ENCODE measurements around the gene NBEA.

NBEA gene

DNA sequence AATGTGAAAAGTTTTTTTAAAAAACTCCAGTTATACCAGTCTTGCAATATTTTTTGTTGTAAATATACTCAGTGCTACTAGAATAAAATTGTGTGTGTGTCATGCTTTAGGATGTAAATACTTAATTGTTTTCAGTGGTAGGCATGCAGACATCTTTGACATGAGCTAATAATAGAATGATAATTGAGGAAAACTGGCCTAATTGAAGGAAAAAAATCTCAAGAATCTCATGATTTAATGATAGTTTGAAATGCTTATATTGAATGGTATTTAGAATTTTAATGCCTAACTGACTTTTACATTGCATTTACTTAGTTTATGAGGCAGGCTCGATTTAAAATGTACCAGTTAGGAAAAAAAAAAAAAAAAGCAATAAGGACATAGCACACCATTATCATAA is 537.6 kb downstream of the NBEA start:
- DNase-seq = no peak

GRCh38 chr13:35480346-35480745 is 538.3 kb downstream of the NBEA start:
- no peak for DNase-seq

DNA sequence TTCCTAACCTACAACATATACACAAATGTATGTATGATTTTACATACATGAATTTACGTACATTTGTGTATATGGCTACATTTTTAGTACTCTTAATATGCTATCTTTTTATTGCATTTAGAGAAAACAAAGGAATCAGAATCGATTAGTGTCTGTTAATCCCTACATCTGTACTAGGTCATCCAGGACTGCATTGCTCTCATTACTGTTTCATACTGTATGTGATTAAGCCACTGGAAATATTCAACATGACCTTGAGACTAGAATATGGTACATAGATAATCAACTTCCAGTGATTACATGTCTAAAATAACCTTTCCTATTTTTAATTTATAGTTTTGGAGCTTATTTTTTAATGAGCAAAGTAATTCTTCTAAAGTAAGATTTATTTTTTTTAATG is 539.7 kb downstream of the NBEA start:
- peak; percentile 5 for DNase-seq

GRCh38 chr13:35482527-35482926 is 540.5 kb downstream of the NBEA start:
- DNase-seq = no peak

- peak; percentile 52 for DNase-seq
Measured at GRCh38 chr13:35483761-35484160, 541.7 kb downstream of the NBEA start.

GRCh38 chr13:35484384-35484783 is 542.3 kb downstream of the NBEA start:
- DNase-seq = peak; percentile 70

GRCh38 chr13:35485424-35485823 is 543.4 kb downstream of the NBEA start:
- peak; percentile 88 for DNase-seq

DNA sequence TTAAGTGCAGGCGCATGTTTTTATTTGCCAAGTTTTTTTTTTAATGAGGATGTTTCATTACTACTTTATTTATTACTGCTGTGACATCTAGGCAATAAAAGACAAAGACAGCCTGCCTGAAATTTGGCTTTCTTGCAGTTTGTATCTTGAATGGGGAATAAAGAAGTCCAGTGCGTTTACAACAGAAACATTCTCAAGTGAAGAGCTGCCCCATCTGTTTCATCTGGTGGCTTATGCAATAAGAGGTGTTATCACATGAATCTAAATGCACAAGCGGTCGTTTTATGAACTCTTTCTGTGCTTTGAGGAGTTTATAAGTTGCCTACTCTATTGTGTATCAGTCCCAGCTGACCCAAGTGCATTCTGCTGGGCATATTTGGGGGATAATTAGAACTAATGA is 547.0 kb downstream of the NBEA start:
- DNase-seq = peak; percentile 70

GRCh38 chr13:35496006-35496405 is 553.9 kb downstream of the NBEA start:
- DNase-seq = no peak

GRCh38 chr13:35496761-35497386 is 554.8 kb downstream of the NBEA start:
- no peak for DNase-seq

- DNase-seq = peak; percentile 49
Measured at GRCh38 chr13:35498231-35498630, 556.2 kb downstream of the NBEA start.

GRCh38 chr13:35499196-35499662 is 557.2 kb downstream of the NBEA start:
- DNase-seq = peak; percentile 93

GRCh38 chr13:35499676-35500075 is 557.6 kb downstream of the NBEA start:
- peak; percentile 87 for DNase-seq

GRCh38 chr13:35500144-35500543 is 558.1 kb downstream of the NBEA start:
- DNase-seq = peak; percentile 78

DNA sequence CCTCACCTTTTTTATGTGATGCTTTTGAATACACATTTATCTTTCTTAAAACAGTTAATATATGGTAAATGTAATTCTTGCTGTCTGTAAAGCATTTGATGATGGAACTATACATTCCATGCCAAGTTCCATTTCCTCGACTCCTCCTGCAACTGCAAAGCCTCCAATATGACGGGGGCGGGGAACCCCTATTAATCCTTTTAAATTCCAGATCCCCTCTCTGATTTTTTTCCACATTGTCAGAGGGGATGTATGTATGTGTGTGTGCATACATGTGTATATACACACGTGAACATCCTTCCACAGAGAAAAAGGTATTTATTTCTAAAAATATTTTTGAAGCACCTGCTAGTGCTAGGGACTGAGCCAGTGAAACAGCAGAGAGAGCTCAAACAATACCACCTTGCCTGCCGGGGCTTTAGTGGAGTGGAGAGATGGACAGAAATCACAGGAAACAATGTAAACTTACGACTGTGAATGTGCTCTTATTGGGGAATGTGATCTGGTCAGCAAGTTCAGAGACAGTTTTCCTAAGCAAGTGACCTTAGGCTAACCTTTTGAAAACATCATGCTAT is 559.7 kb downstream of the NBEA start:
- peak; percentile 59 for DNase-seq

DNA sequence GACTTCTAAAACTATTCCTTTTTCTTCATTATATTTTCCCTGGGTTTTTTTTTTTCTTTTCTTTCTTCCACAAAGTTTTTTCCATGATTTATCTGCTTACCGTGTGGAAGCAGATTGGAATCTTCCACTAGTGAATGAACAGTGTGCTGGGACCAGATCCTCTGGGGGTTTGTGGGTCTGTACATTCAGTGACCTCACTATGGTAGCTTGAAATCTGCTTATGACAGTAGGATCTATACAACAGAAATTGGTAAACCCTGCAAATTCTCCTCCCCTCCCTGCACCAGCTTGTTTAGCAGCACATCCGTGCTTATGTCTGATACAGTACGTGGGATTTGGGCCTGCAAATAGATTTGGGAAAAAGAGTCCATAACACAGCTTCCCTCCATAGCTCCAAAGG is 560.4 kb downstream of the NBEA start:
- peak; percentile 62 for DNase-seq

DNA sequence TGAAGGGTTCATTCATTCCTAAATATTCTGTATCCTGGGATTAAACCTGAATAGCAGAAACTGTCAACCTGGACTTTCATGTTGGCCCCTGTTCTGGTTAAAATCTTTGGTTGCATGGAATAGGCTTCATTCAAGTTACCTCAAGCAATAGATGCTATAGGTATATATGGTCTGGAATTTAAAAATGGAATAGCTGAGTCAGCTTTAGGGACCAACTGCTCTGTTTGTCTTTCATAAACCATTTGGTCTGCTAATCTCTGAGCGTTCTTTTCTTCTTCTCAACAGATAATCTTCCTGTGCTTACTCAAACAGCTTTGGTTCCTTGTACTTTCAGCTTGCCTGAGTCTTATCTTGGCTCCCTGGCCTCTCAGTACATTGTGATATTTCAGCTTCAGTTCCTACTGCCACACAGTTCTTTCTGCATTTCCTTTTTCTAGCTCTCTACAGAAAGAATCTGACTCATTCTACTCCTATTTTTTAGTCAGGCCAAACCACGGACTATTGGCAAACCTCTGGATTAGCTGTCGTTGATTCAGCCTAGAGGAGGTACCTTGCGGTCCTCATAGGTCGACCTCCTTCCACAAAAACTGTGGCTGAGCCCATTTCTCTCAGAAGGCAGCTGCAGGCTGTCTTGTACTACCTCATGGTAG is 570.3 kb downstream of the NBEA start:
- no peak for DNase-seq

GRCh38 chr13:35514061-35514477 is 572.0 kb downstream of the NBEA start:
- DNase-seq = peak; percentile 93

DNA sequence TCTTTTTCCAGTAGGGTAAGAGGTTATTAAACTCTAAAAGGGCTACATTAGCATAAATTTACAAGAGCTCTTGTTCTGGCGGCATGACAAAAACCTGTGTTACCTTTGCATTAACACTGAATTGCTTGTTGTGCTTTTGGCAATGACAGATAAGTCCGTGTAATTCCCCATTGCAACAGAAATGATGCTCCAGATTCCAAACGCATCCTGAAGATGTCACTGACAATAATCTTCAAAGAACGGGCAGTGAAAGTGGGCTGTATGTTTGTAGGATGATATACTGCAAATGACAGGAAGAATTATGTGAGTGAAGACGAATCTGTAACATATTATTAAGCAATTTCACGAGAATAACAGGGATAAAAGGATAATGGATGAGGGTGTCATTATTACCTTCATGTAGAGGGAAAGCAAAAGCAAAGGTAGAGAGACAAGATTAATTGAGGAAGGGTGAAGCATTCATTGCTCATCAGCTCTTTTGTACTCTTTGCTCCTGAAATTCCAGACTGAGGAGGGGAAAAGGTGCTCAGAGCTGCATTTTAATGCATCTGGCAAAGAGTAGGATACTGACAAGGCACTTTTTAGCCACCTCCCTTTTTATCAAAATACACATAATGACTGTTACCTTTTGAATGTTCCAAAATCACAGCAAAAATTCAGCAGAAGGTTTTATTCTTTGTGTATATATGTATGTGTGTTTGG is 572.9 kb downstream of the NBEA start:
- peak; percentile 94 for DNase-seq

DNA sequence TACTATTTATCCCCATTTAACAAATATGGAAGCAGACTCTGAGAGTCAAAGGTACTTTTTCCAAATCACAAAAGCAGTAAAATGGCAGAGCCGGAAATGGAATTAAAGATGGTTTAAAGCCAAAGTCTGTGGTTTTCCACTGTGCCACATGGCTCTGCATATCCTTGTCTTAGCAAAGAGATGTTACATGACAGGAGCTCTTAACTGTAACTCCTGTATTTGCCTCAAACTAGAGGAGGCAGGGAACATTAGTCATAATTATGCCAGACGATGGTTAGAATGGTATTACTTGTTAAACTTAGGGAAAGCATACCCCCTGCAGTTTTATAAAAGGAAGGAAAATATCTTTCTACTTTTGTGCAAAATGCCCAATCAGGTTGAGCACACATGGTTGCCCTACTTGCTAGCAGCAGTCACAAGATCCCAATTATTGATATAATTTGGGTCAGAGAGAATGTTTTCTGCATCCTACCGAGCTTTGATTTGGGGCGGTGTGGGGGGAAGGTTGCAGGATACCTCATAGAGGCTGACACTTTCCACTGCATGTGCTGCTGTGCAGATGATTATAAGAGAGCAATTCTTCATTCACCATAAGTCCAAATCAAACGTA is 576.4 kb downstream of the NBEA start:
- DNase-seq = peak; percentile 53

DNA sequence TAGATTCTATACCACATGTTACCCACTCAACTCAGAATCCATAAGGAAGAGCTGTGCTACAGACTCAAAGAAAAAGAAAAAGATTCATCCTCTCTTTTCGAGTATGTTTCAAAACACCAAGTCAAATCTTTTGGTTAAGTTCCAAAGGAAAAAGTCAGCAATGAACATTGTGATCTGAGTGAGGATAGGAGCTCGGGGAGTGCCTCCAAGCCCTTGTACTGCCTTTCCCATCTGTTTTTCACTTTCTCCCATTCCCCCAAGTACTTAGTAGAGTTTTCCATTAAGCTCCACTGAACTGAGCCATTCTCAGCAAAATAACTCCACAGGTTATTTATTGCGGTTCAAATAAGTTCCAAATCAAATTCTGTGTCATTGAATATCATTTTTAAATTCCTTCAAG is 582.1 kb downstream of the NBEA start:
- no peak for DNase-seq

DNA sequence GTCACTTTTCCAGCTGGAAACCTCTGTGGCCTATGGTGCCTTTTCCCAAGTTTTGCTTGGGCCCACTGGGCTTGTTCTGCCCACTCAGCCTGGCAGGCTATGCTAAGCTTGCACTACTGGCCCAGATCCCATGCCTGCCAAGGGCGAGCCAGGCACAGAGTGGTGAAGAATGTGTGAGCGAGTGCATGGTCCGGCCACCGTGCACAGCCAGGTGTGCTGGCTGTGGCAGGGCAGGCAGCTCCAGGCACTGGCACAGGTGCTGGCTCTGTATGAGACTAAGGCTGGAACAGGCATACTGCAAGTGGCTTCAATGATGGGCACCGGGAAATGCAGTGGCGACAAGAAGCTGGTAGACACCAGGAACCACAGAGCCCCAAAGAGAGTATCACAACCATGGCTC is 584.5 kb downstream of the NBEA start:
- DNase-seq = no peak

DNA sequence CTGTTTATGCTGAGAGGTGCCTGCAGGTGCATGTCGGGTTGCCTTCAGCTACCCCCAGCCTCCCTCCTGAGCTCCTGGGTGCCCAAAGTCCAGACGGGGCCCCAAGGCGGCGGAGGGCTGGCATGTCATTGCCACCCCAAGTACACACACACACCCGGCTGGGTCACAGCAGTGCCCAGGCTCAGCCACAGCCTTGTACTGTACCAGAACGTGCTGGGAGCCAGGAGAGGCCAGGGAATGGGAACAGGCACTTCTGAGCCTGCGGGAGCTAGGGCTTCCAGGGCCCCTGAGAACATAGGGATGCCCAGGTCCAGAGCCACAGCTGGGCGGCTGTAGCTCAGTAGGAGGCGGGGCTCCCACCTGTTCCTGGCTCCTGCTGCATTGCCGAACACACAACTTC is 585.4 kb downstream of the NBEA start:
- peak; percentile 20 for DNase-seq
